B cell (primary cell): ENCODE data around the gene DLGAP4. TPM values are rescaled to one million over a fixed set of nuclear protein-coding genes. Genes with fewer than 3 reads are reported as not detected.
A peak's percentile ranks its signal among the peaks of the same experiment; 100 is the strongest.

Experiments
- ATAC-seq: fragments of 200-7000 bp; cut with Tn5 transposase; one replicate; pipeline ENCODE4 v1.10.0; 2021; ENCODE audit warnings: low read depth, mild to moderate bottlenecking, moderate number of reproducible peaks, moderate library complexity
- CTCF ChIA-PET: fragments of 350-600 bp; sonication (Branson Sonifier 250); formaldehyde crosslinking; loops from one replicate; lab custom pipeline; 2021; ENCODE audit warnings: antibody characterized with exemption, inconsistent platforms; lab: Charles Lee
- POLR2A ChIA-PET: fragments of 350-600 bp; sonication (Branson Sonifier 250); formaldehyde crosslinking; loops from one replicate; lab custom pipeline; 2021; ENCODE audit warnings: antibody characterized with exemption; lab: Charles Lee
- DNase-seq: peaks from one replicate; pipeline ENCODE4 v3.0.0; 2013
- H2AFZ ChIP-seq: 2 replicates; pipeline ENCODE4 v1.6.1; 2012; ENCODE audit warnings: mild to moderate bottlenecking, low read depth, low read length; ENCODE audit not compliant: insufficient read depth, poor library complexity, severe bottlenecking
- H3K27ac ChIP-seq, 2 donors: 1 replicate in 1 of 2; 2 replicates in 1 of 2; pipeline ENCODE4 v1.5.1; 2012 to 2013; ENCODE audit warnings: low read length in 2 of 2, mild to moderate bottlenecking in 2 of 2, moderate library complexity in 1 of 2
- H3K27me3 ChIP-seq, 4 experiments: fragments of 200-600 bp in 1 of 4; sonication (generic) in 1 of 4; replicated peaks in 1 of 4; 1 replicate in 2 of 4; 2 replicates in 2 of 4; pipeline versions ENCODE4 v1.6.1 to v1.7.0; 2013 to 2016; ENCODE audit warnings: low read length in 3 of 4, mild to moderate bottlenecking in 2 of 4, mixed read lengths in 1 of 4, moderate library complexity in 1 of 4; ENCODE audit not compliant: insufficient read depth in 4 of 4, control insufficient read depth in 3 of 4; ENCODE audit errors: control extremely low read depth in 1 of 4
- H3K36me3 ChIP-seq, 2 experiments: replicated peaks in 1 of 2; 1 replicate in 1 of 2; 2 replicates in 1 of 2; pipeline versions ENCODE4 v1.6.1 to v1.7.1; 2013; ENCODE audit warnings: low read length in 1 of 2; ENCODE audit not compliant: insufficient read depth in 2 of 2, control insufficient read depth in 1 of 2; ENCODE audit errors: control extremely low read depth in 1 of 2, extremely low read depth in 1 of 2
- H3K4me1 ChIP-seq, 2 donors: fragments of 200-600 bp in 1 of 2; sonication (generic) in 1 of 2; 1 replicate in 1 of 2; 2 replicates in 1 of 2; pipeline versions ENCODE4 v1.5.1 to v1.6.1; 2013 to 2017; ENCODE audit warnings: low read length in 2 of 2; ENCODE audit not compliant: control insufficient read depth in 2 of 2, insufficient read depth in 2 of 2
- H3K4me2 ChIP-seq: replicated peaks from 2 replicates; pipeline ENCODE3; 2012; ENCODE audit warnings: mild to moderate bottlenecking, low read depth, low read length; ENCODE audit not compliant: poor library complexity, severe bottlenecking
- H3K4me3 ChIP-seq, 5 experiments: fragments of 200-600 bp in 1 of 5; sonication (generic) in 1 of 5; 1 replicate in 3 of 5; 2 replicates in 2 of 5; pipeline versions ENCODE4 v1.5.1 to v1.7.0; 2011 to 2016; ENCODE audit warnings: low read length in 4 of 5, mild to moderate bottlenecking in 4 of 5, low read depth in 2 of 5, control low read depth in 1 of 5, moderate library complexity in 1 of 5; ENCODE audit not compliant: insufficient read depth in 1 of 5; ENCODE audit errors: control extremely low read depth in 1 of 5, extremely low read depth in 1 of 5
- H3K79me2 ChIP-seq: fragments of 200-600 bp; sonication (generic); one replicate; pipeline ENCODE4 v1.6.0; 2016; ENCODE audit warnings: low read length; ENCODE audit not compliant: control insufficient read depth, insufficient read depth
- H3K9ac ChIP-seq: fragments of 200-600 bp; sonication (generic); 2 replicates; pipeline ENCODE4 v1.6.1; 2017; ENCODE audit warnings: mild to moderate bottlenecking, low read length, moderate library complexity
- H3K9me3 ChIP-seq, 3 donors: one replicate each; pipeline versions ENCODE4 v1.6.1 to v1.7.1; 2013; ENCODE audit warnings: low read length in 2 of 3; ENCODE audit not compliant: control insufficient read depth in 2 of 3, insufficient read depth in 1 of 3; ENCODE audit errors: control extremely low read depth in 1 of 3
- H4K20me1 ChIP-seq: 2 replicates; pipeline ENCODE4 v1.6.0; 2012; ENCODE audit warnings: mild to moderate bottlenecking, low read length; ENCODE audit not compliant: insufficient read depth, control insufficient read depth, poor library complexity, severe bottlenecking
- H3K27ac Mint-ChIP-seq: one replicate; pipeline ENCODE4 v1.8.0; 2021; ENCODE audit warnings: mixed read lengths
- H3K27me3 Mint-ChIP-seq: one replicate; pipeline ENCODE4 v1.8.0; 2021; ENCODE audit warnings: mixed read lengths
- H3K4me1 Mint-ChIP-seq: one replicate; pipeline ENCODE4 v1.8.0; 2021; ENCODE audit warnings: mixed read lengths
- H3K4me3 Mint-ChIP-seq: one replicate; pipeline ENCODE4 v1.8.0; 2021; ENCODE audit warnings: mixed read lengths
- H3K9me3 Mint-ChIP-seq: one replicate; pipeline ENCODE4 v1.8.0; 2022; ENCODE audit warnings: mixed read lengths; ENCODE audit not compliant: insufficient read depth
- EZH2 ChIP-seq: IDR thresholded peaks from 2 replicates; pipeline ENCODE4 v1.6.1; 2012; ENCODE audit warnings: borderline replicate concordance, low read depth, mild to moderate bottlenecking, moderate library complexity, low read length; ENCODE audit not compliant: insufficient read depth, poor library complexity, severe bottlenecking
- WGBS: methylation state at CpG from one replicate; pipeline ENCODE4 v1.1.5; 2013; ENCODE audit warnings: missing lambda C conversion rate; ENCODE audit not compliant: insufficient coverage; 5-methylcytosine and 5-hydroxymethylcytosine counted together
- intact Hi-C: fragments of 100-400 bp; cut with micrococcal nuclease; formaldehyde crosslinking; loops from one replicate; pipeline ENCODE4 v1.10.0; 2022
- polyA plus RNA-seq: library from polyadenylated mRNA; depleted of rRNA; stranded (reverse); fragments of >200 nt; gene quantifications from 2 replicates; pipeline ENCODE4 v1.2.3, GENCODE V29; 2012
- total RNA-seq, 2 donors: library from RNA; stranded (reverse); fragments of 120-200 nt in 1 of 2; gene quantifications; 1 replicate in 1 of 2; 2 replicates in 1 of 2; pipeline versions ENCODE4 v1.2.3 to v1.2.4, GENCODE V29; 2013 to 2022
- TF ChIP-seq, protein P1 (sequence below): fragments of 200-600 bp; IDR thresholded peaks from one replicate; pipeline ENCODE4 v1.8.0; 2022; ENCODE audit warnings: antibody characterized with exemption, mild to moderate bottlenecking

Gene DLGAP4
- total and polyA plus RNA-seq, 2 donors (not counting 1 experiment from before 2014, with no cell fraction given), result 68.8 to 87.8 TPM

DNA sequence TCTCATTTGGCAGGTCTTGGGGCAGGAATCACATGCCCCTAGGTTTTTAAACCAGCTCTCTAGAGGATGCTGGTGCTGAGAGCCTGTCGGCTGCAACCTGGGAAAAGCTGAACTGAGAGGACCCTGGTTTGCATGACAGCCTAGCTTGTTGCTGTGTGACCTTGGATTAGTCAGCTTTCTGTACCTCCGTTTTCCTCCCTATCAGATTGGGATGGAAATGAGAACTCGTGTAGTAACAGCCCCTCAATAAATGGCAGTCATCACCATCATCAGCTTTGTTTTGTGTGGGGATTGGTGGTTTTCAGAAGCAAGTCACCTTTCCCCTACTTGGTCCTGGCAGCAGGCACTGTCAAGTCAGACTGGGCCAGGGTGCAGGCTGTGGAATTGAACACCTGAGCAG lies 159.9 kb downstream of the DLGAP4 start:
- Histone ChIP-seq H3K27me3 (no peaks in the 10 kb centered on the region), H3K27ac (peak overlapping the region; percentile 19 to 64), H3K4me2 (peak overlapping the region; percentile 61), H3K36me3 (peaks cover 0 to 2% of the 10 kb centered on the region in 2 experiments), H3K9ac (no peak overlapping the region), H2AFZ (no peak overlapping the region), H3K79me2 (peaks cover 86% of the 10 kb centered on the region), H3K4me1 (peaks cover 80 to 91% of the 10 kb centered on the region in 2 donors), H3K9me3 (peaks cover 0 to 3% (median 0%) of the 10 kb centered on the region in 3 donors), H4K20me1 (peaks cover 28% of the 10 kb centered on the region), H3K4me3 (no peak overlapping the region)
- TF ChIP-seq, protein P1, sequence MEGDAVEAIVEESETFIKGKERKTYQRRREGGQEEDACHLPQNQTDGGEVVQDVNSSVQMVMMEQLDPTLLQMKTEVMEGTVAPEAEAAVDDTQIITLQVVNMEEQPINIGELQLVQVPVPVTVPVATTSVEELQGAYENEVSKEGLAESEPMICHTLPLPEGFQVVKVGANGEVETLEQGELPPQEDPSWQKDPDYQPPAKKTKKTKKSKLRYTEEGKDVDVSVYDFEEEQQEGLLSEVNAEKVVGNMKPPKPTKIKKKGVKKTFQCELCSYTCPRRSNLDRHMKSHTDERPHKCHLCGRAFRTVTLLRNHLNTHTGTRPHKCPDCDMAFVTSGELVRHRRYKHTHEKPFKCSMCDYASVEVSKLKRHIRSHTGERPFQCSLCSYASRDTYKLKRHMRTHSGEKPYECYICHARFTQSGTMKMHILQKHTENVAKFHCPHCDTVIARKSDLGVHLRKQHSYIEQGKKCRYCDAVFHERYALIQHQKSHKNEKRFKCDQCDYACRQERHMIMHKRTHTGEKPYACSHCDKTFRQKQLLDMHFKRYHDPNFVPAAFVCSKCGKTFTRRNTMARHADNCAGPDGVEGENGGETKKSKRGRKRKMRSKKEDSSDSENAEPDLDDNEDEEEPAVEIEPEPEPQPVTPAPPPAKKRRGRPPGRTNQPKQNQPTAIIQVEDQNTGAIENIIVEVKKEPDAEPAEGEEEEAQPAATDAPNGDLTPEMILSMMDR, result no peak
- no peak for TF ChIP-seq EZH2
- ChIA-PET POLR2A (no interaction called here), CTCF (interaction anchor here (1.0 to 1.7 kb wide), 2 partner anchors 139 to 289 kb away, joined by 3 to 6 read pairs; no protein-coding TSS in a partner anchor)
- 89% methylated on average over 1 of the region's 3 CpGs for WGBS
- peaks cover 85% of the 10 kb centered on the region for H3K4me1 Mint-ChIP-seq
- peak overlapping the region; percentile 42 for H3K4me3 Mint-ChIP-seq
- DNase-seq (no peak), ATAC-seq (no peak)
- no peaks in the 10 kb centered on the region for H3K27me3 Mint-ChIP-seq
- peak overlapping the region; percentile 72 for H3K27ac Mint-ChIP-seq
- intact Hi-C loops, result loop anchor here (10.0 kb wide), 2 partner anchors 399 to 629 kb away; partner anchors contain the start of gene RBL1
- H3K9me3 Mint-ChIP-seq, result no peaks in the 10 kb centered on the region
